Measurements from ENCODE around the gene GPR162.
"Not testable (repeated sequence)": the region's sequence is repeated elsewhere in the genome, so short reads cannot be mapped to it uniquely, and the experiment has no call there.

The GPR162 gene

GRCh38 chr12:6873094-6874014 lies 51.7 kb downstream of the GPR162 start, which contains the start of gene SPSB2:
TSS of gene SPSB2 (minus strand) at chr12:6873303. CDS start at chr12:6872901, 402 bp downstream.
- peak; percentile 99 for DNase-seq (ENCODE audit: low read depth, low spot score)

GRCh38 chr12:6874015-6874368 lies 52.4 kb downstream of the GPR162 start:
- not testable (repeated sequence) for DNase-seq (ENCODE audit: low read depth, low spot score)

Data from astrocyte of the hippocampus (primary cell).